ENCODE data around the gene ADCY5.

GRCh38 chr3:123378409-123378915 is 70.4 kb downstream of the ADCY5 start:
- TF ChIP-seq CTCF (IDR thresholded peaks at IDR 0.05; ENCODE audit: low read length): no peak
- no peak for TF ChIP-seq EZH2 (IDR thresholded peaks at IDR 0.05; ENCODE audit: borderline replicate concordance, low read length)

Measured in OCI-LY1 (cell line).